ENCODE data around the gene SETBP1.
A peak's percentile ranks its signal among the peaks of the same experiment; 100 is the strongest.

SETBP1 gene

DNA sequence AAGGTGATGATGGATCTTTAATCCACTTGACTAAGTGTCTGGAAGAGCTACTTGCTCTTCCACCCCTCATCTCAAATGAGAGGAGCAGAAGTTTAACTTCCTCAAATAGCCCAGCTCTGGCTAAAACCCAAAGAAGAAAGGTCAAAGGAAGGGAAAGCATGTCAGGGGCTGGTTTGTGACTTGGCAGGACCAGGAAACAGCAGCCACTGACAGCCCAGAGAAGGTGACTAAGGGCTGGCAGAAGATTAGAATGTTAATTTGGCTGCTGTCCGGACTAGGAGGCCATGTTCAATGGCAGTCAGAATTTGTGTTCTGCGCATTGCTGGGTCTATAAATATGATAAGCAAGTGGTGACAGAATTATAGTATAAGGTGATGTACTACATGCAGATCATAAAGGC lies 386.2 kb downstream of the SETBP1 start:
- DNase-seq (ENCODE audit: low spot score) = peak; percentile 22

DNA sequence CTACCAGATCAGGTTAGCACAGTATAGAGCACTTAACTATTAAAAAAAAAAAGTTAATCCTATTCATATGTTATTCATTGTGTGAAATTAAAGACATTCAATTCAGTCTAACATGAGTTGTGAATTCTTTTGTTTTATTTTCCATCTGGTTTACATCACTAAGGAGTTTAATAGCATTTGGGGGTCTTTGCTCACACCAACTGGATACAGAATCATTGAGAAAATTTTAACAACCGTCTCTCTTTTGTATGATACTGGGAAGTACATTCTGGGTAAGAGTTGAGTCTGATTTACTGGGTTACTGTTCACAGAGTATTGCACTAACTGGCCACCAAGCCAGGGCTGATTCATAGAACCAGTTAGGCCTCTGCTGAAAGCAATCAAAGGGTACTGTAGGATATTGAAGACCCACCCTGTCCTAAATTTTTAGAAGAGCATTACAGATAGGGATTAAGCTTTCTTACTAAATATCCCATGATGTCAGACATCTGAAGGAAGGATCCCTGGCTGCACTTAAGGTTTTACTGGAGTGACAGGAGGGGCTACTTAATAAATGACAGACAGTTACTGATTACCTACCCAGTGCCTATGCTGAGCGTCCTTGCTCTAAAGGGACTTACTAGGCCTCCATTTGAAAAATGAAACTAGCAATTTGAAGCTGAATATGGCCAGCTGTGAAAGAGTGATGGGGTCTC lies 387.9 kb downstream of the SETBP1 start:
- no peak for DNase-seq (ENCODE audit: low spot score)

DNA sequence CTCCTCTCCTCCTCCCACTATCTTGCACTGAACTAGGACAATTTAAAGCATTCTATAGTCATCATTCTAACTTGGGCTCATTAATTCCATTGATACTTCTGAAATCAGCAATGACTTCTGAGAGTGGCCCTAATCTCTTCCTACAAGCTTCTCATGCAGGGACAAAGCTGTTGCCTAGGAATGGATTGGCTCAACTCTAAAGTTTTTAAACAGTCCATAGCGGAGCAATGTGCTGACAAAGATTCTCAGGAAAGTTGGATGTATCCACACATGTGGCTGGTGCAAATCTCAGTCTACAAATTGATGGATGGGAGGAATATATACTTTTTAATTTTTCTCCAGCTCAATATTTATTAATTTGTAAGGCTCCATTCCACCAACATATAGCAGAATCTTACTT lies 388.9 kb downstream of the SETBP1 start:
- no peak for DNase-seq (ENCODE audit: low spot score)

DNA sequence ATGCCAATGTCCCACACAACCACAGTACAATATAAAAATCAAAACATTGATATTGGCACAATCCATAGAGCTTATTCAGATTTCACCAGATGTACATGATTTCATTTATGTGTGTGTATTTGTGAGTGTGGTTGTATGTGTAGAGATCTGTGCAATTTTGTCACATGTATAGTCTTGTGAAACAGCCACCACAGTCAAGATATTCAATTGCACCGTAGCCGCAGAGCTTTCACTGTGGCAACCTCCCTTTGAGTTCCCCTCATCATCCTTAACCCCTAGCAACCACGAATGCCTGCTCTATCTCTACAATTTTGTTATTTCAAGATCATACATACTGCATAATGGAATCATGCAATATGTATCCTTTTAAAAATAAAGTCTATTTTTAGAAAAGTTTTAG lies 391.3 kb downstream of the SETBP1 start:
- DNase-seq (ENCODE audit: low spot score) = no peak

DNA sequence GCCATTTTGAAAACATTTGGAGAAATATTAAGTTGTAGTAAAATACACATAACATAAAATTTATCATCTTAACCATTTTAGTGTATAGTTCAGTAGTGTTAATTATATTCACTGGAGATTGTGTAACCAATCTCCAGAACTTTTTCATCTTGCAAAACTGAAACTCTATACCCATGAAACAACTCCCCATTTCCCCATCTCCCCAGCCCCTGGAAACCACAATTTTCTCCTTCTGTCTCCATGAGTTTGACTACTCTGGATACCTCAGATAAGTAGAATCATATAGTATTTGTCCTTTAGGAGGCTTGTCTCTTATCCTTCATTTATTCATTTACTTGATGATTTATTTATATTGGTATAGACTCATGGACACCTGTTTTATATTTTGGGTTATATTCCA lies 392.9 kb downstream of the SETBP1 start:
- no peak for DNase-seq (ENCODE audit: low spot score)

DNA sequence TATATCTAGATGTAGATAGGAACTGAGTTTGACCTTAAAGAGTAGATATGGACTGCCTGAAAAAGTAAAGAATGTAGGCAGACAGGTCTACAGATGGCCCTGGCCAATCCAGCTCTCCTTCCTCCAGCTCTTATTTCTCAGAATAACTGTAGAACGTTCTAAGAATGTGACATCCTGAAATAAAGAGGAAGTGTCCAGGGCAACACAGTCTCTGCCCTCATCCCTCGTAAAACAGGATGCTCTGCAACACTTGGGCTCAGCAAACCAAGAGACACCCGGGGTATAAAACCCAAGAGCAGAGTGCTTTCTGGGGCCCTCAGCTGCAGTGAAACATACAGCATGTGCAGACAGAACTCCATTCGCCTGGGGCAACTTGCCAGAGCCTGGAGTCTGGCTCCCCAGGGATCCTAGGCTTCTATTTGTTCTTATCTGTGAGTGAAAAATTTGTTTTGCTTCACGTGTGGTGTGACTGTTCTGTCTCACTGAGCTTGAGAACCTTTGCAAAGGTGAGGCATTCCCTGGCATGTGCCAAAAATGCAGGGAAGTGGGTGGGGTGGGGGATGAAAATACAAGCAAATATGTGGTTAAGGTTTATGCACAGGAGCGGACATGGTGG lies 401.0 kb downstream of the SETBP1 start:
- DNase-seq (ENCODE audit: low spot score) = no peak

DNA sequence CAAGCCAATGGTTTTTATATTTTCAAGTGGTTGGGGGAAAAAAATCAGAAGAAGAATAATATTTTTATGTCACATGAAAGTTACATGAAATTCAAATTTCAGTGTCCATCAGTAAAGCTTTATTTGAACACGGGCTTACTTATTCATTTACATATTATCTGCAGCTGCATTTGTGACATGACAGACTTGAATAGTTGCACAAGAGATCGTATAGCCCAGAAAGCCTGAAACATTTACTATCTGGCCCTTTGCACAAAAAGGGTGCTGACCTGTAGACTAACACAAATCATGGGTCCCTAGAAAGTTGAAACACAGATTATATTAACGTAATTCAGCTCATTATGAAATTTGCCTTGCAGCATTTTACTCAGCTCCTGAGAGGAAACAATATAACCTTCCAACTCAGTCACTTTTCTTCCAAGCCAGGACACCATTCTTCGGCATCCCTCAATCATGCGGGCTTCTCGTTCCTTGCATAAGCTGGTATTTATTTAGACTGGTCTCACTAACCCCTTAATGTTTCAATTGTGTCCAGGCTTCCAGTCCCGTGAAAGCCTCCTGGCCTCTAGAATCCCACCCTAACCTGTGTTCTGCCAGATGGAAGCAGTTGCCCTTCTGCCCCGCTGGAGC lies 402.7 kb downstream of the SETBP1 start:
- no peak for DNase-seq (ENCODE audit: low spot score)

DNA sequence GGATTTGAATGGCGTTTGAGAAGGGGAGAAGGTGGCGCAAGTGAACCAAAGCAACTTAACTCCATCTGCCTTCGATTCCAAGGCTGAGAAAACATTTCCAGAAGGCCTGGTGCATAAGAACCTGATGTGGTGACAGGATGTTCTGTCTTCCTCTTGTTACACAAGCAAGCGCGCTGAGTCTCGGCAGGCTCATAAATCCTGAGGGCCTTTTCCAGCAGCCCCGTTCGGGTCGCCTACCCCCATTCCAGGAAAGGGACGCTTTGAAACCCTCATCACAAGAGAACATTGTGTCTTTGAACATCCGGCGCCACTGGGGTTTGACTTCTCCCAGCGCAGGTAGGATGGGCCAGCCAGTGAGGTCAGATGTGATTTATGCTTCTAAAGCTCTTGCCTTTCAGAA lies 403.5 kb downstream of the SETBP1 start:
- DNase-seq (ENCODE audit: low spot score) = no peak

DNA sequence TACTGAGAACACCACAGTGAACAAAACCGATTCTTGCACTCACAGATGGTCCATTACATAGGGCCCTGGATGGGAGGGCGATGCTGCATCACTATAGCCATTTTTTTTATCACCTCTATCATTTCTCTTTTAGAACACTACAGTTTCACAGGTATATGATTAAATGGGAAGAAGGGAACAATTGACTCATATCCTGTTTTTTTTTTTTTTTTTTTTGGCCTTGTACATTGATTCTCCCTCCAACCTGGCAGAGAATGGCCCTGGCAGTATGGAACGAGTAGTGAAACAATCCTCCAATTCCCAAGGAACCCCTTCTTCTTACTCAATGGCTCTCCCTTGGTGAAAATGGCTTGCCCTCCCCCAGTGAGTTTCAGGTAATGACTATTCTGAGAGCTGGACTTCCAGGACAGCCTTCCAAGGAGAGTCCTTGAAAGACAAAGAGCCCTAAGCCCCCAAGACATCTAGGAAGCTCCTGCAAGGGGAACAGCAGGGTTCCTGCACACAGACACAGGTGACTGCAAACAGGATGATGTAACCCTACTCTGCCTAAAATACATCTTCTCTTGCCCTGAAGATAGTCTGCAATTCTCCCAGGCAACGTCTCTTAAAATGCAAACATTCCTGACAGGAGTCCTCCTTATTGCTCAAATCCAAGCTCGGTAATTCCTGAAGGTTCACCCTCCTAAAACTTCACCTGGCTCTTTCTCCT lies 405.4 kb downstream of the SETBP1 start:
- DNase-seq (ENCODE audit: low spot score) = no peak

DNA sequence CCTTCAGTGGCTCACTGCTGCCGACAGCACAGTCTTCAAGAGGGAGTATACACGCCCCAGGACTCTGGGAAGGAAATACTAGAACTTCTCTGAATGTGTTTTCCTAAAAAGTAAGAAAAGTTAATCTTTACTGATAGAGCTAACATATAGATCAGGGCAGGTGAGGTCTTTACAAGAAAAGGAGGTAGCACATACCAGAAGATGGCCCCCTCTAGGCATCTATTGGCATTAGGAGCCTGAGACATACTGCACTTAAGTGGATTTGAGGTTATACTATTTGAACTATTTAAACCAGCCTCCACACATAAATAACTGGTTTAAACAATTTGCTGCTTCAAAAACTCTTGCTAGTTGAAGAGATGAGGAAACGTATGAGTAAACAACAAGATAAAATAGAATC lies 406.1 kb downstream of the SETBP1 start:
- no peak for DNase-seq (ENCODE audit: low spot score)

DNA sequence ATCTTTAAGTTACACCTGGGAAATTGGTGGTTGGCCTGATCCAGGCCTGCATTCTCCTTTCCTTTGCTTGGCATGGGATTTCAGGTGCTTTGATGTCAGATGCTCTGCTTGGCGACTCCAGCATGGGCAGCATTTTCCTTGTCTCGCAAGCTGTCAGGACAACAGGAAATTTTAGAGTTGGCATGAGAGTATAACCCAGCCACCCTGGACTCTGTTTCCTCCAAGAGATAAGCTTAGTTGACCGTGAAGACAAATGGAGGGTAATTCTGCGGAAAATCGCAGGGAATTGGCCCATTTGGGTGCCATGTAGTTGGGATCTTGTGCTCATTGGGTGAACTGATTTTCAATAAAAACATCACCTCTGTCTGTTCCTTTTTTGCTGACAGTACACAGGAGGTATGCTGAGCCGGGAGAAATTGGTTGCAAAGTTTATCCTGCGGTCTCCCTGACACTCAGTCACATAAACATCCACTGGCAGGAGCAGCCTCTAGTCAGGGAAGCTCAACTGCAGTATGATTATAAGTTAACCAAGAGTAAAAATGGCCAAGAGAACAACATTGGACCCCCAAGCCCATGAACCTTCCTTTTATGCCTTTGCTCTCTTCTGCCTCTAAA lies 409.9 kb downstream of the SETBP1 start:
- no peak for DNase-seq (ENCODE audit: low spot score)

DNA sequence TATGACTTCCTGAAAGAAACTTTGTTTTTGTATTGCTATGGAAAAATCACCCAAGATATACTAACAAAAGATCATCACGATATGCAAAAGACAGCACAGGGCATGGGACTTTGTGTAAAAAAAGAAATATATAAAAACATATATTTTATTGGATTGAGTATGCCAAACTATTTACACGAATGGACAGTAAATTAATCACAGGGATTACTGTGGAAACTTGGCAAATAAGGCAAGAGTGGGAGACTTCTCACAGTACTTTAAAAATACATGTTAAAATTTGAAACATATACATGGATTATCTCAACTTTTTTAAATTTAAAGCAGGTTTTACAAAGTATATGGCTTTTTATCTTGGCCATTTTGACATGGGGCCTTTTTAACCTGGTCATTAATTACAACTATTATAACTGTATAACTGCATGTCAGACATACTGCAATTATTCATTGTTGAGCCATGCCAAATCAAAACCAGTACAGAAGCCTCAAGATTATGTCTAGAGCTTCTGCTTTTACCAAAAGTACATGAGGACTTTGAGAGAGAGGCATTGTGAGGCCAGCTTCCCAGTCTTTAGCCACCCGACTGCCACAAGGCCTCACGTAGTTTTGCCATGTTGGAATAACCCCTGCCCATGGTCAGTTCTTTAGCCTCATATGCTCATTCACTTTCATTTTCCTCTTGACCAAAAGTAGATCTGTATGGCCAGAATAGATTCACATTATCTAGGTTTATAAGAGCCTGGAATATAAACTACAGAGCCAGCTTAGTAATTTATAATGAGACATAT lies 419.8 kb downstream of the SETBP1 start:
- no peak for DNase-seq (ENCODE audit: low spot score)

DNA sequence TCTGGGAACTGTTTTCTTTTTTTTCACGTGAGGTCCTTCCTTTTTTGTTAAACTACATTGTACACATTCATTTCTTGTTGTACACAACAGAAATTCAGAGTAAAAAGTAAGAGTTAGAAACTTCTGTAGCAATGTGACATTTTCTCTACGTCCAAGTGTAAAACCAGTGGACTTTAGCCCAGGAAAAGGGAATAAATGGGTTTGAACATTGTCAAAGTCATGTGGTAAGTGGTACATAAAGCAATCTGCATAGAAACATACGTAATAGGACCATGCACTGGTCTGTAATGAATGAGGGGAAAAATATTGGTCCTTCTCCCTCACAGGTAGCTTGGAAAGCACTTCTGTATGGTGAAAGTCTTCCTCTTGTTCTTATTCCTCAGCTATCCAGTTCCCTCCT lies 421.4 kb downstream of the SETBP1 start:
- DNase-seq (ENCODE audit: low spot score) = no peak

DNA sequence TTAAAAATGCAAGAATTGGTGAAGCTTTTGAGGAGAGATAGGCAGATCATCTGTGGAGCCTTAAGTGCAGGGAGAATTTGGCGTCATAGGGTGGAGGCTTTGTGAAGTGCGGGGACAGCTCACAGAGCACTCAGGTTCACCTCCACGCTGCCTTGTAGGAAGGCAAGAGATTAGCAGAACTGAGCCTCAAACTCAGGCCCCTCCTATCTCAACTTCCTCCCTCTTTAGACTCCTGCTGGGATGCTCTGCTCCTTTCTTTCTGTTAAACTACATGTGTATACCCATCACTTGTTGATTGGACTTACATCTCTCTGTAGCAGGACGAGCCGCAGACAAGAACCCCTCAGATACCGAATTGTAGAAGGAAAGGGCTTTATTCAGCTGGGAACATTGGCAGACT lies 422.2 kb downstream of the SETBP1 start:
- DNase-seq (ENCODE audit: low spot score) = no peak

DNA sequence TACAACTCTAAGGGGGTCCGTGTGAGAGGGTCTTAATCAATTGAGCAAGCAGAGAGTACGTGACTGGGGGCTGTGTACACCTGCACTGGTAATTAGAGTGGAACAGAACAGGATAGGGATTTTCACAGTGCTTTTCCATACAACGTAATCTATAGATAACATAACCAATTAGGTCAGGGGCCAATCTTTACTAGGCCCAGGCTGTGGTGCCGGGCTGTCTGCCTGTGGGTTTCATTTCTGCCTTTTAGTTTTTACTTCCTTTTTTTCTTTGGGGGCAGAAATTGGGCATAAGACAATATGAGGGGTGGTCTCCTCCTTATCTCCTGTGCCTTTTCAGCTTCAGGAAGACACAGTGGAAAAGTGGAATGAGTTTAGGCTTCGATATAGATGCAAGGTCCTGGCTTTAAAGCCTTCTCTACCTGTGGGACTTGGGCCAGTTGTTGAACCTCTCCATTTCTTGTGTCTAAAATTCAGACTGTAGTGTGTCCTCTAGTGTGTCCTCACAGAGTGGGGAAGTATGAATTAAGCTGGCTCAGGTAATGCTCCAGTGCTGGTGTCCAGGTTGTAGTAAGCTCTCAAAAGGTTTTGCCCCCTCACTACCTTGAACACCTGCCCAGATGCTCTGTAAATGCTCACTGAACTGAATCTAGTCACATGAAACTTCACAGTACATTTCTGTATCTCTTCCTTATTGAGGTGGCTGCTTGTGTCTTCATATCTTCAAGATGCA lies 422.8 kb downstream of the SETBP1 start:
- no peak for DNase-seq (ENCODE audit: low spot score)

DNA sequence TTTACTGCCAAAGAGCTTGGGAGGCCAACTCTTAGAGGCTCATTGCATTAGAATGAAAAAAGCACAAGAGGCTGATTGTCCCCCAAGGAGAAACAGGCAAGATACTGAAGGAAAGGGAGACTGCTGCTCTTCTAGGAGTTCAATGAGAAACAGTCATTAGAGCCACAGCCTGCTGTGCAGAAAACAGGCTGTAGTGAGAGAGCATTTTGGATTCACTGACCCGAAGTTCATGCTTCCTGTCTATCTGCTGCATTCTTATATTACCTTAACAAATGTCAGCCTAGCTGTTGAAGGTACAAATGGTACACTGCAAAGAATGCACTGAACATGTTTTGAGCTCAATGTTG lies 423.3 kb downstream of the SETBP1 start:
- DNase-seq (ENCODE audit: low spot score) = no peak

DNA sequence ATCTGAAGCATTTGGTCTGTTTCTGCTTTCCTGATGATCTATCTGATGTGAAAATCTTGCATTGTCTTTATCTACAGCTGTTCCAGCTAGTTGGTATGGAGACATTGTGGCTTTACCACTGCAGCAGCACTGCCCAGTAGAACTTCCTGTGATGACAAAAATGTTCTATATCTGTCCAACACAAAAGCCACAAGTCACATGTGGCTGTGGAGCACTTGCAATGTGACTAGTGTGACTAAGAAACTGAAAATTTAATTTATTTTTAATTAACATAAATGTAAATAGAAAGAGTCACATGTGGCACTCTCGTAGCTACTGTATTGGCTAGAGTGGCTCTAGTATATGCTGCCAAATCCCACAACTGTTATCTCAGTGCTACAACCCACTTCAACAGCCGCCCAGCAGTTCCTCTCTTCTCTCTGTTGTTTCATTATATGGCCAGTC lies 425.7 kb downstream of the SETBP1 start:
- DNase-seq (ENCODE audit: low spot score) = peak; percentile 54

DNA sequence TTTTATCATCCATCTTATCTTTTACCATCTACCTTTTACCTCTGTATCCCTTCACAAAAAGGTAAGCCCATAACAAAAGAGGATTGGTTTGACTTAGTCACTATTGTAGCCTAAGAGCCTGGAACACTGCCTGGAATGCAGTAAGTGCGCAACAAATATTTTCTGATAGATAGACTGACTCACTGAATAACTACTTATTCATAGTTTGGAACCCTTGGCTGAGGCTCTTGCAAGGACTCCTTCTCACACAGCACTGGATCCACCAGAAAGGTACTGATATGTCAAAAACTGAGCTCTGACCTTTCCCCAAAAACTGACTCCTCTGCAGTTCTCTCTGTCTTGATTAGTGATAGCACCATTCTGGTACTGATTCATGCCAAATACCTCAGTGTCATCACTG lies 426.7 kb downstream of the SETBP1 start:
- peak; percentile 70 for DNase-seq (ENCODE audit: low spot score)

DNA sequence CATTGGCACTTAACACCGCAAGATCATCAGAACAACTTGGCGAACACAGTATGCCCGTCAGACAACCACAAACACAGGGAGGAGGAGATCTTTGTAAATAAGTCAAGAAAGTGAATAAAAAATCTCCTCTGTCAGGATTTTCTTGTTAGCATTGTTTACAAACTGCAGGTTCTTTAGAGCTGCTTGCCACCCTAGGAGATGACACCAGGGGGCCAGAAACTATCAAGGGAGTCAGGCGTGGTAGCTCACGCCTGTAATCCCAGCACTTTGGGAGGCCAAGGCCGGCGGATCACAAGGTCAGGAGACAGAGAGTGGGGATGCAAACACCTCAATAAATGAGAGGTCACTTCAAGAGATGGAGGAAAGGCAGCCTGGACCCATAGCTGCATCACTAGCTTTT lies 428.1 kb downstream of the SETBP1 start:
- DNase-seq (ENCODE audit: low spot score) = no peak

DNA sequence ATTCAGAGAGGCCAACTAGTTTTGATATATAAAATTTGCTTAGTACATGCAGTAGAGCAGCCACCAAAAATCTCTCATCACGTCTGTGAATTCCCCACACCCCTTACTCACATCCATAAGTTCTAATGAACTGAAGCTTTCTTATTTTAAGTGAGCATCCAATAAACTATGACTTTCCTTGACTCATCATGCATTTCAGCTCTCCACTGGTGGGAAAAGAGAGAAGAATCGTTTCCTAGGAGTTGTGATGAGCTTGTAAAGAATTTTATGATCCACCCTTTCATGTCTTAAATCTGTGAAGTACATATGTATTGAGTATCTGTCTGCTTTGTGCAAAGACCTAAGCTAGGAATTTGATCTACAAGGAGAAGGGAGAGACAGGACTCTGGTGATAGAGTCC lies 428.6 kb downstream of the SETBP1 start:
- DNase-seq (ENCODE audit: low spot score) = no peak

DNA sequence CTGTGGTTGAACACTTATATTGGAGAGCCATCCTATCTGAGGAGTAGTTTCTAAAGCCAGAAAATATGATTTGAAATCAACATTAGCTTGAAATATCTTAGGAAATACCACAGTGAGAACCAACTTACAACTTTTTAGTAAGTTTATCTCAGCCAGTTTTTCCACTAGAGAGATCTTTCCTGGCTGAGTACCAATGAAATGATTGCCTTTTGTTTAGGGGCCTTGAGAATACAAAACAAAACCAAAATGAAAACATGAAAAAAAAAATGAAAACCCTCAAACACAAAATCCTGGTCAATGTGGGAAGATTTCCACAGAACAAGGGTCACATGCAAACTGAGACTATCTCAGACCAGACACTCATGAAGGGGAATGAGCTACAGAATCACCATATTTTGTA lies 429.0 kb downstream of the SETBP1 start:
- DNase-seq (ENCODE audit: low spot score) = no peak
